K562 (cell line): ENCODE data around the gene PCBP3. TPM values are rescaled to one million over a fixed set of nuclear protein-coding genes. Genes with fewer than 3 reads are reported as not detected.

Experiments used
- ARID2 ChIP-seq: fragments of 450-650 bp; IDR thresholded peaks from 2 replicates; pipeline ENCODE4 v1.6.1; 2017; ENCODE audit warnings: antibody characterized with exemption, mild to moderate bottlenecking
- CAMTA2 ChIP-seq: fragments of 250-450 bp; sonication (Bioruptor Pico); conservative IDR thresholded peaks from 2 replicates; pipeline ENCODE4 v1.5.1; 2022
- CCNT2 ChIP-seq: IDR thresholded peaks from 2 replicates; pipeline ENCODE4 v1.6.1; 2011; ENCODE audit warnings: borderline replicate concordance, low read depth, mild to moderate bottlenecking, moderate library complexity, mixed read lengths, low read length; ENCODE audit not compliant: insufficient read length; ENCODE audit errors: extremely low read depth
- E2F6 ChIP-seq, 2 experiments: IDR thresholded peaks; 2 replicates each; pipeline ENCODE4 v1.6.1; 2011; ENCODE audit warnings: borderline replicate concordance in 1 of 2, control low read depth in 1 of 2, low read depth in 1 of 2, low read length in 1 of 2, mild to moderate bottlenecking in 1 of 2, mixed read lengths in 1 of 2, moderate library complexity in 1 of 2; ENCODE audit not compliant: insufficient read depth in 1 of 2, insufficient read length in 1 of 2, poor library complexity in 1 of 2, severe bottlenecking in 1 of 2; ENCODE audit errors: extremely low read depth in 1 of 2
- IRF2 ChIP-seq: sonication (generic); formaldehyde crosslinking; IDR thresholded peaks from 2 replicates; pipeline ENCODE4 v1.8.1; 2022; ENCODE audit warnings: mild to moderate bottlenecking, missing genetic modification reagents
- PHF8 ChIP-seq: fragments of 200-600 bp; sonication (generic); IDR thresholded peaks from 2 replicates; pipeline ENCODE4 v1.6.1; 2012; ENCODE audit warnings: mixed run types, mild to moderate bottlenecking, inconsistent platforms, low read length, moderate library complexity, borderline replicate concordance
- SLC30A9 ChIP-seq: fragments of 250-450 bp; sonication (Bioruptor Pico); IDR thresholded peaks from 2 replicates; pipeline ENCODE4 v1.8.0; 2022; ENCODE audit warnings: mild to moderate bottlenecking, moderate library complexity
- SP1 ChIP-seq: sonication (generic); formaldehyde crosslinking; IDR thresholded peaks from 2 replicates; pipeline ENCODE4 v1.8.1; 2022; ENCODE audit warnings: mild to moderate bottlenecking, missing genetic modification reagents
- STAG1 ChIP-seq: sonication (generic); formaldehyde crosslinking; IDR thresholded peaks from 2 replicates; pipeline ENCODE4 v1.5.0; 2020; ENCODE audit warnings: missing genetic modification reagents, borderline replicate concordance
- polyA plus RNA-seq, 8 experiments: library from polyadenylated mRNA; depleted of rRNA in 4 of 8; stranded (reverse) in 5 of 8; unstranded in 3 of 8; fragments of >200 nt; fragmentation: Nextera tagmentation in 2 of 8; fragmentation: Illumina TruSeq in 1 of 8; extraction: Ambion mirVana in 2 of 8; extraction: Trizol in 1 of 8; gene quantifications; 2 replicates each; pipeline versions ENCODE4 v1.2.1 to v1.2.3, GENCODE V29; 2011 to 2014; ENCODE audit warnings: inconsistent platforms in 1 of 8, missing spikeins in 1 of 8
- total RNA-seq, 7 experiments: library from RNA; depleted of rRNA in 6 of 7; stranded (reverse); fragments of >200 nt in 6 of 7; fragmentation: Illumina TruSeq in 2 of 7; extraction: Trizol in 2 of 7; gene quantifications; 2 replicates each; pipeline versions ENCODE4 v1.2.1 to v1.2.3, GENCODE V29; 2011 to 2021; ENCODE audit warnings: low replicate concordance in 1 of 7
- TF ChIP-seq, protein P1 (sequence below): IDR thresholded peaks from 2 replicates; pipeline ENCODE4 v1.6.1; 2011; ENCODE audit not compliant: insufficient read length; ENCODE audit errors: extremely low read depth
- TF ChIP-seq, protein P2 (sequence below): fragments of 450-650 bp; IDR thresholded peaks from 2 replicates; pipeline ENCODE4 v1.6.1; 2016

The PCBP3 gene
- total and polyA plus RNA-seq, 9 of the 15 experiments (the other 6 are each of a cell fraction or from before 2014, with no cell fraction given) = 0.18 TPM; not detected in 8

- TF ChIP-seq E2F6 (IDR thresholded peaks at IDR 0.05; ENCODE audit: borderline replicate concordance in 1 of 2, extremely low read depth in 1 of 2, insufficient read depth in 1 of 2, insufficient read length in 1 of 2, low read depth in 1 of 2, low read length in 1 of 2, poor library complexity in 1 of 2, severe bottlenecking in 1 of 2) (peak in 1 of 2 experiments; percentile 82), CCNT2 (peak; percentile 16), CAMTA2 (0 out of 2 replicates have a peak, but pooled peaks have one; percentile 25), SP1 (CRISPR knock-in tag) (peak; percentile 42; the same call in 1 of the 2 replicates), PHF8 (peak; percentile 24; the same call in 1 of the 2 replicates), SLC30A9 (CRISPR knock-in tag) (no peak), ARID2 (no peak), STAG1 (CRISPR knock-in tag) (no peak), IRF2 (CRISPR knock-in tag) (no peak)
- TF ChIP-seq, protein P1, sequence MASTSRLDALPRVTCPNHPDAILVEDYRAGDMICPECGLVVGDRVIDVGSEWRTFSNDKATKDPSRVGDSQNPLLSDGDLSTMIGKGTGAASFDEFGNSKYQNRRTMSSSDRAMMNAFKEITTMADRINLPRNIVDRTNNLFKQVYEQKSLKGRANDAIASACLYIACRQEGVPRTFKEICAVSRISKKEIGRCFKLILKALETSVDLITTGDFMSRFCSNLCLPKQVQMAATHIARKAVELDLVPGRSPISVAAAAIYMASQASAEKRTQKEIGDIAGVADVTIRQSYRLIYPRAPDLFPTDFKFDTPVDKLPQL = no peak
- TF ChIP-seq, protein P2, sequence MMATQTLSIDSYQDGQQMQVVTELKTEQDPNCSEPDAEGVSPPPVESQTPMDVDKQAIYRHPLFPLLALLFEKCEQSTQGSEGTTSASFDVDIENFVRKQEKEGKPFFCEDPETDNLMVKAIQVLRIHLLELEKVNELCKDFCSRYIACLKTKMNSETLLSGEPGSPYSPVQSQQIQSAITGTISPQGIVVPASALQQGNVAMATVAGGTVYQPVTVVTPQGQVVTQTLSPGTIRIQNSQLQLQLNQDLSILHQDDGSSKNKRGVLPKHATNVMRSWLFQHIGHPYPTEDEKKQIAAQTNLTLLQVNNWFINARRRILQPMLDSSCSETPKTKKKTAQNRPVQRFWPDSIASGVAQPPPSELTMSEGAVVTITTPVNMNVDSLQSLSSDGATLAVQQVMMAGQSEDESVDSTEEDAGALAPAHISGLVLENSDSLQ = no peak
Observed at GRCh38 chr21:45643021-45643980, at the start of gene PCBP3 (continued).
